B cell (primary cell): Measurements from ENCODE around the gene NECTIN4.
"Not testable (repeated sequence)": the region's sequence is repeated elsewhere in the genome, so short reads cannot be mapped to it uniquely, and the experiment has no call there.

ENCODE experiments used
- EZH2 ChIP-seq: IDR thresholded peaks from 2 replicates; pipeline ENCODE4 v1.6.1; 2012; ENCODE audit warnings: borderline replicate concordance, low read depth, mild to moderate bottlenecking, moderate library complexity, low read length; ENCODE audit not compliant: insufficient read depth, poor library complexity, severe bottlenecking
- TF ChIP-seq, protein P1 (sequence below): fragments of 200-600 bp; IDR thresholded peaks from one replicate; pipeline ENCODE4 v1.8.0; 2022; ENCODE audit warnings: antibody characterized with exemption, mild to moderate bottlenecking

DNA sequence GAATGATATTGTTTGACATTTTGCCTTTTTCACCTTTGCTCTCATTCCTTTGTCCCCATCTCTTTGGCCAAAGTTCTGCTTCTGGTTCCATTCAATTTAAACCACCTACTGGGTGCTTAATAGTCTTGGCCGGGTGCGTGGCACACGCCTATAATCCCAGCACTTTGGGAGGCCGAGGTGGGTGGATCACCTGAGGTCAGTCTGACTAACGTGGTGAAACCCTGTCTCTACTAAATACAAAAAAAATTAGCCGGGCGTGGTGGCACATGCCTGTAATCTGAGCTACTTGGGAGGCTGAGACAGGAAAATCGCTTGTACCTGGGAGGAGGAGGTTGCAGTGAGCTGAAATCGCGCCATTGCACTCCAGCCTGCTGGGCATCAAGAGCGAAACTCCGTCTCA, 66.9 kb downstream of the NECTIN4 start:
- not testable (repeated sequence) for TF ChIP-seq EZH2
- TF ChIP-seq, protein P1, sequence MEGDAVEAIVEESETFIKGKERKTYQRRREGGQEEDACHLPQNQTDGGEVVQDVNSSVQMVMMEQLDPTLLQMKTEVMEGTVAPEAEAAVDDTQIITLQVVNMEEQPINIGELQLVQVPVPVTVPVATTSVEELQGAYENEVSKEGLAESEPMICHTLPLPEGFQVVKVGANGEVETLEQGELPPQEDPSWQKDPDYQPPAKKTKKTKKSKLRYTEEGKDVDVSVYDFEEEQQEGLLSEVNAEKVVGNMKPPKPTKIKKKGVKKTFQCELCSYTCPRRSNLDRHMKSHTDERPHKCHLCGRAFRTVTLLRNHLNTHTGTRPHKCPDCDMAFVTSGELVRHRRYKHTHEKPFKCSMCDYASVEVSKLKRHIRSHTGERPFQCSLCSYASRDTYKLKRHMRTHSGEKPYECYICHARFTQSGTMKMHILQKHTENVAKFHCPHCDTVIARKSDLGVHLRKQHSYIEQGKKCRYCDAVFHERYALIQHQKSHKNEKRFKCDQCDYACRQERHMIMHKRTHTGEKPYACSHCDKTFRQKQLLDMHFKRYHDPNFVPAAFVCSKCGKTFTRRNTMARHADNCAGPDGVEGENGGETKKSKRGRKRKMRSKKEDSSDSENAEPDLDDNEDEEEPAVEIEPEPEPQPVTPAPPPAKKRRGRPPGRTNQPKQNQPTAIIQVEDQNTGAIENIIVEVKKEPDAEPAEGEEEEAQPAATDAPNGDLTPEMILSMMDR = not testable (repeated sequence)
